Endothelial cell of umbilical vein (primary cell): ENCODE results near the gene TMEM119. TPM values are rescaled to one million over a fixed set of nuclear protein-coding genes. Genes with fewer than 3 reads are reported as not detected.

Source experiments
- BruUV-seq: library from RNA; stranded (reverse); fragments of 400-500 nt; replicated peaks from 2 replicates; lab custom pipeline; 2021; lab: Mats Ljungman, UMichigan
- CTCF ChIA-PET: fragments of 300-600, 350-600 bp; sonication (Branson Sonifier 250); formaldehyde crosslinking; loops from one replicate; lab custom pipeline; 2021; ENCODE audit warnings: antibody characterized with exemption, inconsistent platforms; lab: Charles Lee
- POLR2A ChIA-PET: fragments of 300-600, 350-600 bp; sonication (Branson Sonifier 250); formaldehyde crosslinking; loops from one replicate; lab custom pipeline; 2021; ENCODE audit warnings: antibody characterized with exemption, inconsistent platforms; lab: Charles Lee
- DNase-seq: peaks from one replicate; pipeline ENCODE4 v3.0.0-alpha.2; 2011; ENCODE audit warnings: low read depth, low spot score
- FAIRE-seq: peaks from 2 replicates; lab custom pipeline; 2011; peaks lifted over from hg19 to GRCh38; lab: Jason Lieb, UNC
- H2AFZ ChIP-seq: 2 replicates; pipeline ENCODE4 v1.6.0; 2012; ENCODE audit warnings: low read depth, low read length, control low read depth, inconsistent platforms
- H3K27ac ChIP-seq: 2 replicates; pipeline ENCODE4 v1.5.1; 2011; ENCODE audit warnings: low read depth, mild to moderate bottlenecking, control low read depth, low read length, moderate library complexity; ENCODE audit not compliant: insufficient read depth
- H3K27me3 ChIP-seq, 2 experiments: 2 replicates each; pipeline versions ENCODE4 v1.6.0 to v1.6.1; 2011; ENCODE audit warnings: low read length in 2 of 2, mixed read lengths in 1 of 2; ENCODE audit not compliant: control insufficient read depth in 2 of 2, insufficient read depth in 2 of 2
- H3K36me3 ChIP-seq, 2 experiments: 2 replicates in 1 of 2; 3 replicates in 1 of 2; pipeline ENCODE4 v1.5.1; 2011; ENCODE audit warnings: low read length in 2 of 2, mild to moderate bottlenecking in 1 of 2, moderate library complexity in 1 of 2; ENCODE audit not compliant: control insufficient read depth in 2 of 2, insufficient read depth in 2 of 2; ENCODE audit errors: extremely low read depth in 1 of 2
- H3K4me1 ChIP-seq: 3 replicates; pipeline ENCODE4 v1.5.1; 2011; ENCODE audit warnings: mild to moderate bottlenecking, low read length; ENCODE audit not compliant: control insufficient read depth, insufficient read depth; ENCODE audit errors: extremely low read depth
- H3K4me2 ChIP-seq: 2 replicates; pipeline ENCODE4 v1.6.1; 2011; ENCODE audit warnings: low read length, control low read depth, mixed read lengths; ENCODE audit not compliant: insufficient read depth
- H3K4me3 ChIP-seq, 3 experiments: fragments of 200-600 bp in 1 of 3; sonication (generic), shearing (Covaris generic) in 1 of 3; replicated peaks in 1 of 3; 2 replicates each; pipeline ENCODE4 v1.5.1; 2011 to 2016; ENCODE audit warnings: control low read depth in 3 of 3, low read length in 3 of 3, mild to moderate bottlenecking in 2 of 3, inconsistent platforms in 1 of 3, low read depth in 1 of 3, moderate library complexity in 1 of 3; ENCODE audit not compliant: insufficient read depth in 1 of 3
- H3K79me2 ChIP-seq: 2 replicates; pipeline ENCODE4 v1.6.0; 2012; ENCODE audit warnings: low read length, inconsistent platforms; ENCODE audit not compliant: control insufficient read depth, insufficient read depth
- H3K9ac ChIP-seq: replicated peaks from 2 replicates; pipeline ENCODE3; 2011; ENCODE audit warnings: low read length, control low read depth; ENCODE audit not compliant: insufficient read depth; ENCODE audit errors: extremely low read depth
- H3K9me1 ChIP-seq: replicated peaks from 3 replicates; pipeline ENCODE4 v1.6.0; 2011; ENCODE audit warnings: mild to moderate bottlenecking, low read length; ENCODE audit not compliant: control insufficient read depth, insufficient read depth; ENCODE audit errors: extremely low read depth
- H3K9me3 ChIP-seq: replicated peaks from 2 replicates; pipeline ENCODE4 v1.5.1; 2012; ENCODE audit warnings: low read length, inconsistent platforms; ENCODE audit not compliant: control insufficient read depth, insufficient read depth
- H4K20me1 ChIP-seq: replicated peaks from 2 replicates; pipeline ENCODE3; 2011; ENCODE audit warnings: mild to moderate bottlenecking, low read length; ENCODE audit not compliant: control insufficient read depth, insufficient read depth; ENCODE audit errors: extremely low read depth
- CTCF ChIP-seq, 2 donors: IDR thresholded peaks; 1 replicate in 1 of 2; 2 replicates in 1 of 2; pipeline ENCODE4 v1.5.1; 2011; ENCODE audit warnings: low read length in 2 of 2, mild to moderate bottlenecking in 2 of 2, moderate library complexity in 2 of 2, control low read depth in 1 of 2, inconsistent platforms in 1 of 2, low read depth in 1 of 2; ENCODE audit not compliant: insufficient read depth in 1 of 2; ENCODE audit errors: extremely low read depth in 1 of 2
- EZH2 ChIP-seq: IDR thresholded peaks from 2 replicates; pipeline ENCODE4 v1.6.1; 2012; ENCODE audit warnings: borderline replicate concordance, low read depth, mild to moderate bottlenecking, moderate library complexity, low read length, inconsistent platforms; ENCODE audit not compliant: severe bottlenecking
- GATA2 ChIP-seq: IDR thresholded peaks from 2 replicates; pipeline ENCODE4 v1.7.0; 2011; ENCODE audit warnings: low read depth, mild to moderate bottlenecking, moderate library complexity, mixed read lengths, low read length; ENCODE audit not compliant: insufficient read length, insufficient read depth
- JUN ChIP-seq: IDR thresholded peaks from 2 replicates; pipeline ENCODE4 v1.6.1; 2011; ENCODE audit warnings: borderline replicate concordance, low read depth; ENCODE audit not compliant: insufficient read length, insufficient read depth
- MAX ChIP-seq: IDR thresholded peaks from 2 replicates; pipeline ENCODE4 v1.6.1; 2011; ENCODE audit not compliant: insufficient read depth, insufficient read length
- POLR2A ChIP-seq: IDR thresholded peaks from 2 replicates; pipeline ENCODE4 v1.6.1; 2012; ENCODE audit warnings: low read depth, mild to moderate bottlenecking, control low read depth, low read length
- POLR2AphosphoS5 ChIP-seq: IDR thresholded peaks from 2 replicates; pipeline ENCODE4 v1.6.1; 2012; ENCODE audit warnings: low read depth, mild to moderate bottlenecking, control low read depth, low read length, moderate library complexity; ENCODE audit not compliant: insufficient read depth
- dilution Hi-C: fragments of 300-500 bp; cut with MboI; formaldehyde crosslinking; loops from one replicate; pipeline ENCODE4 v1.15.0; 2019; ENCODE audit warnings: low sequenced_read_pairs; ENCODE audit not compliant: extremely low pct_ligation_motif_present
- intact Hi-C: fragments of 100-400 bp; cut with micrococcal nuclease; formaldehyde crosslinking; loops from one replicate; pipeline ENCODE4 v1.10.0; 2022
- polyA plus RNA-seq, 4 experiments: library from polyadenylated mRNA; depleted of rRNA in 3 of 4; stranded (reverse) in 3 of 4; unstranded in 1 of 4; fragments of >200 nt; gene quantifications; 2 replicates each; pipeline versions ENCODE4 v1.2.1 to v1.2.3, GENCODE V29; 2011 to 2012; ENCODE audit warnings: missing spikeins in 1 of 4
- total RNA-seq: library from RNA; stranded (reverse); gene quantifications from 2 replicates; pipeline ENCODE4 v1.2.3, GENCODE V29; 2021

TMEM119 gene
- total and polyA plus RNA-seq, 2 donors (not counting 3 experiments of a cell fraction or from before 2014, with no cell fraction given): not detected

DNA sequence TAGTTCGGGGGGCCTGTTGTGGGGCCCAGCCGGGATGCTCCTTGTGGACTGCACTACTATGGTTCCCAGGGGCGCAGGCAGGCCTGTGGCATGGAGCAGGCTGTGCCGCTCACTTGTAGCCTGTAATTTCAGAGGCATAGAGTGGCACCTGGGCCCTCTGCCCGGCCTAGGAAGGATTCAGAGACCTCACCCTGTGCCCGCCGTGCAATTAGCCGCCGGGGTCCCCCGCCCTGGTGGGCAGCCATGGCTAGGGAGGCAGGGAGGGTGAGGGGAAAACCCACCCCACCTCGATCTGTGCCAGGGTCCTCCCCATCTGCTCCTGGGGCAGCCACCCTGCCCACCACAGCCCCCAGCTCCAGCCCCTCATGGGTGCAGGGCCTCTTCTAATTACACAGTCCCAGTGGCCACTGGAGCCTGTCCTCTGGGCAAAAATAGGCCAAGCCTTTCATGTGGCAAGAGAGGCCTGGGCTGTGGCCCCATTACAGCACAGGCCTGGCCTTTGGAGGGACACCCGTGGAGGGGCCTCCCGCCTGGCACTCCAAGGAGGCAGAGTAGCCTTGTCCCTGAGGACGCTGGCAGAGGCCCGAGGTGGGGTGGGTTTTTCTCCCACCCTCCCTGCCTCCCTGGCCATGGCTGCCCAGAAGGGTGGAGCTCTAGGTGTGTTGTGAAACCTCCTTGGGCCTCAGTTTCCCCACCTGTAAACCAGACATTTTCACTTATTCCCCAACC is 5.3 kb upstream of the TMEM119 start:
- POLR2A ChIA-PET: no interaction called here
- Histone ChIP-seq H3K4me3 (no peak overlapping the region), H3K4me2 (no peak overlapping the region)

GRCh38 chr12:108602209-108602705 is 4.4 kb upstream of the TMEM119 start:
- Histone ChIP-seq H3K27me3 (no peaks in the 10 kb centered on the region), H3K4me3 (no peak overlapping the region), H3K36me3 (no peaks in the 10 kb centered on the region), H3K27ac (no peak overlapping the region), H3K9me3 (no peaks in the 10 kb centered on the region), H3K9ac (no peak overlapping the region), H3K4me2 (no peak overlapping the region), H3K4me1 (no peaks in the 10 kb centered on the region), H2AFZ (no peak overlapping the region), H3K9me1 (no peaks in the 10 kb centered on the region), H3K79me2 (no peaks in the 10 kb centered on the region), H4K20me1 (no peaks in the 10 kb centered on the region)
- BruUV-seq: no TSS peak
- no peak for TF ChIP-seq POLR2A
- TF ChIP-seq CTCF (IDR thresholded peaks at IDR 0.05; ENCODE audit: extremely low read depth in 1 of 2, insufficient read depth in 1 of 2, low read depth in 1 of 2, low read length in 2 of 2): no peak
- ChIA-PET POLR2A (no interaction called here), CTCF (no interaction called here)
- no peak for FAIRE-seq
- intact Hi-C loops: no loop called here
- dilution Hi-C loops: no loop called here
- no peak for DNase-seq

More for the DNA sequence above, 5.3 kb upstream of the TMEM119 start:
- TF ChIP-seq EZH2: no peak
- no peak for TF ChIP-seq JUN
- no peak for TF ChIP-seq MAX
- no peak for TF ChIP-seq POLR2AphosphoS5
- TF ChIP-seq GATA2: no peak
- Histone ChIP-seq H2AFZ (no peak overlapping the region), H4K20me1 (no peaks in the 10 kb centered on the region), H3K9me1 (no peaks in the 10 kb centered on the region), H3K9me3 (no peaks in the 10 kb centered on the region), H3K4me1 (no peaks in the 10 kb centered on the region), H3K27me3 (no peaks in the 10 kb centered on the region), H3K36me3 (no peaks in the 10 kb centered on the region), H3K27ac (no peak overlapping the region), H3K79me2 (no peaks in the 10 kb centered on the region), H3K9ac (no peak overlapping the region)
- FAIRE-seq (no peak), DNase-seq (no peak)
- dilution Hi-C loops (no loop called here), intact Hi-C loops (no loop called here)
- CTCF ChIA-PET: no interaction called here
- BruUV-seq: no TSS peak
